ENCODE data around the gene RPS28.
"Not testable (repeated sequence)": the region's sequence is repeated elsewhere in the genome, so short reads cannot be mapped to it uniquely, and the experiment has no call there.

Gene RPS28

GRCh38 chr19:8340341-8341096 is 19.2 kb downstream of the RPS28 start:
- DNase-seq (ENCODE audit: low read depth in 2 of 3, low spot score in 1 of 3), result no peak

GRCh38 chr19:8341504-8341903 is 20.2 kb downstream of the RPS28 start:
- DNase-seq (ENCODE audit: low read depth in 2 of 3, low spot score in 1 of 3), result not testable (repeated sequence)

GRCh38 chr19:8342316-8342683 is 21.0 kb downstream of the RPS28 start:
- no peak for DNase-seq (ENCODE audit: low read depth in 2 of 3, low spot score in 1 of 3)

- DNase-seq (ENCODE audit: low read depth in 2 of 3, low spot score in 1 of 3), result peak; percentile 88 to 93 (median 88)
Observed at GRCh38 chr19:8342684-8343482, 21.6 kb downstream of the RPS28 start, which contains the start of gene KANK3. KANK3 (minus strand) TSS chr19:8343262; CDS start chr19:8337828, 5,434 bp downstream.

GRCh38 chr19:8343483-8343844 is 22.2 kb downstream of the RPS28 start:
- no peak for DNase-seq (ENCODE audit: low read depth in 2 of 3, low spot score in 1 of 3)

GRCh38 chr19:8349629-8350372 is 28.5 kb downstream of the RPS28 start:
- not testable (repeated sequence) for DNase-seq (ENCODE audit: low read depth in 2 of 3, low spot score in 1 of 3)

GRCh38 chr19:8352134-8352827 is 31.0 kb downstream of the RPS28 start:
- no peak for DNase-seq (ENCODE audit: low read depth in 2 of 3, low spot score in 1 of 3)

- DNase-seq (ENCODE audit: low read depth in 2 of 3, low spot score in 1 of 3), result not testable (repeated sequence)
Observed at GRCh38 chr19:8352845-8353244, 31.5 kb downstream of the RPS28 start.

- DNase-seq (ENCODE audit: low read depth in 2 of 3, low spot score in 1 of 3), result no peak
Observed at GRCh38 chr19:8355631-8356402, 34.5 kb downstream of the RPS28 start.

- DNase-seq (ENCODE audit: low read depth in 2 of 3, low spot score in 1 of 3), result no peak
Observed at GRCh38 chr19:8357007-8357521, 35.8 kb downstream of the RPS28 start.

GRCh38 chr19:8358948-8359347 is 37.7 kb downstream of the RPS28 start:
- DNase-seq (ENCODE audit: low read depth in 2 of 3, low spot score in 1 of 3), result no peak

- DNase-seq (ENCODE audit: low read depth in 2 of 3, low spot score in 1 of 3), result no peak
Observed at GRCh38 chr19:8360196-8360595, 38.9 kb downstream of the RPS28 start.

GRCh38 chr19:8361921-8362793 is 40.9 kb downstream of the RPS28 start:
- peak in 1 of 3 donors; percentile 31 for DNase-seq (ENCODE audit: low read depth in 2 of 3, low spot score in 1 of 3)

- DNase-seq (ENCODE audit: low read depth in 2 of 3, low spot score in 1 of 3), result peak; percentile 30 to 70 (median 60)
Observed at GRCh38 chr19:8363803-8364771, 42.8 kb downstream of the RPS28 start, which contains the start of gene ANGPTL4. ANGPTL4 (plus strand) TSS chr19:8364155; CDS start chr19:8364322, 167 bp downstream.

- no peak for DNase-seq (ENCODE audit: low read depth in 2 of 3, low spot score in 1 of 3)
Observed at GRCh38 chr19:8366121-8366581, 44.9 kb downstream of the RPS28 start.

- no peak for DNase-seq (ENCODE audit: low read depth in 2 of 3, low spot score in 1 of 3)
Observed at GRCh38 chr19:8366961-8367326, 45.6 kb downstream of the RPS28 start.

- DNase-seq (ENCODE audit: low read depth in 2 of 3, low spot score in 1 of 3), result no peak
Observed at GRCh38 chr19:8367327-8368001, 46.2 kb downstream of the RPS28 start.

All from stimulated activated CD4-positive, alpha-beta T cell treated with anti-CD3 and anti-CD28 coated beads, Interleukin-12 subunit alpha, Interleukin-12 subunit beta, amount 100 ng/mL, for 48 hours (primary cell).